ENCODE measurements around the gene NID2.

The NID2 gene

DNA sequence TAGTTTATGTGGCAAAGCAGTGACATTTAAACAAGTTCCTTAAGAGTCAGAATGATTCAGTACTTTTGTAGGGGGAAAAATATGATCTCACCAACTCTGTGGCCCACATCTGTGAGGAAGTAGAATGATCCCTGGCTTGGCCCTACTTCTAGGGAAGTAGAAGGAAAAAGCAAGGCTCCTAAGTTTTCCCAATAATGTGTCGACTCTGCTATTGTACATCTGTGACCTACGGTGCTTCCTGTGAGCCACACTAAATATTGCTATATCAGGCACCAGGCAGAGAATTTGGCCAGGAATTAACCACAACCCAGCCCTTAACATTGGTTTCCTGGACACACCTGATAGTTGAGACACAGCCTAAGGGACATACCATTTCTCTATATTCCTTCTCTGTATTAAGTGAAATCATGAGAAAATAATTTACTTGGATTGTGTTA, 9.3 kb upstream of the NID2 start:
- TF ChIP-seq EZH2phosphoT487 (IDR thresholded peaks at IDR 0.05; ENCODE audit: borderline replicate concordance, low read length) = no peak
- TF ChIP-seq, protein P1, sequence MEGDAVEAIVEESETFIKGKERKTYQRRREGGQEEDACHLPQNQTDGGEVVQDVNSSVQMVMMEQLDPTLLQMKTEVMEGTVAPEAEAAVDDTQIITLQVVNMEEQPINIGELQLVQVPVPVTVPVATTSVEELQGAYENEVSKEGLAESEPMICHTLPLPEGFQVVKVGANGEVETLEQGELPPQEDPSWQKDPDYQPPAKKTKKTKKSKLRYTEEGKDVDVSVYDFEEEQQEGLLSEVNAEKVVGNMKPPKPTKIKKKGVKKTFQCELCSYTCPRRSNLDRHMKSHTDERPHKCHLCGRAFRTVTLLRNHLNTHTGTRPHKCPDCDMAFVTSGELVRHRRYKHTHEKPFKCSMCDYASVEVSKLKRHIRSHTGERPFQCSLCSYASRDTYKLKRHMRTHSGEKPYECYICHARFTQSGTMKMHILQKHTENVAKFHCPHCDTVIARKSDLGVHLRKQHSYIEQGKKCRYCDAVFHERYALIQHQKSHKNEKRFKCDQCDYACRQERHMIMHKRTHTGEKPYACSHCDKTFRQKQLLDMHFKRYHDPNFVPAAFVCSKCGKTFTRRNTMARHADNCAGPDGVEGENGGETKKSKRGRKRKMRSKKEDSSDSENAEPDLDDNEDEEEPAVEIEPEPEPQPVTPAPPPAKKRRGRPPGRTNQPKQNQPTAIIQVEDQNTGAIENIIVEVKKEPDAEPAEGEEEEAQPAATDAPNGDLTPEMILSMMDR (IDR thresholded peaks at IDR 0.05; ENCODE audit: low read depth, low read length, poor library complexity, severe bottlenecking) = no peak
- H3K27ac ChIP-seq (ENCODE audit: low read depth, low read length) = no peak overlapping the region
- no peaks in the 10 kb centered on the region for H3K79me2 ChIP-seq (ENCODE audit: control insufficient read depth, low read length)
- H3K4me1 ChIP-seq (ENCODE audit: control insufficient read depth, low read length) = no peaks in the 10 kb centered on the region
- no peaks in the 10 kb centered on the region for H3F3A ChIP-seq (ENCODE audit: control insufficient read depth, insufficient read depth)
- no peaks in the 10 kb centered on the region for H3K27me3 ChIP-seq (ENCODE audit: control insufficient read depth, low read length)
- H3K9me2 ChIP-seq (replicated peaks; ENCODE audit: control insufficient read depth, low read length) = no peaks in the 10 kb centered on the region
- no peaks in the 10 kb centered on the region for H3K9me3 ChIP-seq (ENCODE audit: control insufficient read depth, insufficient read depth, low read length)
- H3K4me3 ChIP-seq (ENCODE audit: low read length) = no peak overlapping the region
- H3K36me3 ChIP-seq (ENCODE audit: control insufficient read depth, low read length) = no peaks in the 10 kb centered on the region
- H3K4me2 ChIP-seq (ENCODE audit: low read length) = no peak overlapping the region
- no peaks in the 10 kb centered on the region for H4K20me1 ChIP-seq (ENCODE audit: control insufficient read depth, insufficient read depth, low read depth, low read length)

GRCh38 chr14:52077256-52077979, 8.6 kb upstream of the NID2 start:
- H3K4me2 ChIP-seq (ENCODE audit: low read length) = no peak overlapping the region
- no peaks in the 10 kb centered on the region for H3K9me2 ChIP-seq (replicated peaks; ENCODE audit: control insufficient read depth, low read length)
- no peaks in the 10 kb centered on the region for H3K27me3 ChIP-seq (ENCODE audit: control insufficient read depth, low read length)
- H3K9me3 ChIP-seq (ENCODE audit: control insufficient read depth, insufficient read depth, low read length) = no peaks in the 10 kb centered on the region
- no peaks in the 10 kb centered on the region for H3K36me3 ChIP-seq (ENCODE audit: control insufficient read depth, low read length)
- no peak overlapping the region for H3K4me3 ChIP-seq (ENCODE audit: low read length)
- TF ChIP-seq, protein P1 (IDR thresholded peaks at IDR 0.05; ENCODE audit: low read depth, low read length, poor library complexity, severe bottlenecking) = no peak
- TF ChIP-seq EZH2phosphoT487 (IDR thresholded peaks at IDR 0.05; ENCODE audit: borderline replicate concordance, low read length) = no peak
- H3K79me2 ChIP-seq (ENCODE audit: control insufficient read depth, low read length) = no peaks in the 10 kb centered on the region
- no peaks in the 10 kb centered on the region for H3K4me1 ChIP-seq (ENCODE audit: control insufficient read depth, low read length)
- no peaks in the 10 kb centered on the region for H3F3A ChIP-seq (ENCODE audit: control insufficient read depth, insufficient read depth)
- no peak overlapping the region for H3K27ac ChIP-seq (ENCODE audit: low read depth, low read length)
- H4K20me1 ChIP-seq (ENCODE audit: control insufficient read depth, insufficient read depth, low read depth, low read length) = no peaks in the 10 kb centered on the region

GRCh38 chr14:52076334-52076733, 7.5 kb upstream of the NID2 start:
- Histone ChIP-seq H3F3A (ENCODE audit: control insufficient read depth, insufficient read depth) (no peaks in the 10 kb centered on the region), H3K79me2 (ENCODE audit: control insufficient read depth, low read length) (no peaks in the 10 kb centered on the region), H3K27ac (ENCODE audit: low read depth, low read length) (no peak overlapping the region), H3K36me3 (ENCODE audit: control insufficient read depth, low read length) (no peaks in the 10 kb centered on the region), H3K4me3 (ENCODE audit: low read length) (no peak overlapping the region), H3K4me2 (ENCODE audit: low read length) (no peak overlapping the region), H3K4me1 (ENCODE audit: control insufficient read depth, low read length) (no peaks in the 10 kb centered on the region), H4K20me1 (ENCODE audit: control insufficient read depth, insufficient read depth, low read depth, low read length) (no peaks in the 10 kb centered on the region), H3K9me2 (replicated peaks; ENCODE audit: control insufficient read depth, low read length) (no peaks in the 10 kb centered on the region), H3K27me3 (ENCODE audit: control insufficient read depth, low read length) (0 out of 2 replicates have a peak, but pooled peaks cover 2% of the 10 kb centered on the region), H3K9me3 (ENCODE audit: control insufficient read depth, insufficient read depth, low read length) (no peaks in the 10 kb centered on the region)
- TF ChIP-seq, protein P1 (IDR thresholded peaks at IDR 0.05; ENCODE audit: low read depth, low read length, poor library complexity, severe bottlenecking) = no peak
- no peak for TF ChIP-seq EZH2phosphoT487 (IDR thresholded peaks at IDR 0.05; ENCODE audit: borderline replicate concordance, low read length)

Measured in DOHH2 (cell line).